ENCODE results near the gene YWHAG.
"Not testable (repeated sequence)": the region's sequence is repeated elsewhere in the genome, so short reads cannot be mapped to it uniquely, and the experiment has no call there.

Gene YWHAG

DNA sequence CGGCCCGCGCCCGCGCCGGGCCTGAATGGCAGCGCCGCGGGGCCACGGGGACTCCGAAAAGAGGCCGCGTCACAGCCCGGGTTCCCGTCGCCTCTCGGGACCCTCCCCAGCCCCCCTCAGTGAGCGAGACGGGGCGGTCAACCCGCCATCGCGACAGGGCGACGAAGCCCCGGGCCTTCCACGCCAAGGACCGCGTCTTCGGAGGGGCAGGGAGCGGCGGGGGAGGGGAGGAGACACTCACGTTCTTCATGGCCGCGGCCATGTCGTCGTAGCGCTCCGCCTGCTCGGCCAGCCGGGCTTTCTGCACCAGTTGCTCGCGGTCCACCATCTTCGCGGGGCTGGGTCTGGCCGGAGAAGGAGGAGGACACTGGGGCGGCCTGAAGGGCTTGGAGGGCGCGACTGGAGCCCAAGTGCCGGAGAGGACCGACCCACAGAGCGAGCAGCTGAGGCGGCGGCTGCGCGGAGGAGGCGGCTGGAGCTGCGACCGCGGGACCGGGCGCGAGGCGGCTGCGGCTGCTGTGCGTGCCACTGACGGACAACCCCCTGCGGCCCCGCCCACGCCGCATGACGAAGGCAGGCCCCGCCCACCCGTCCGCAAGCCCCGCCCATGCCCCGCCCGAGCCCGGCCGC is at the start of gene YWHAG:
Gene YWHAG (minus strand): TSS at position 511 of the 630 bp plus-strand sequence. CDS start 183 bp downstream, at position 328.
- peak; percentile 84 to 85 for DNase-seq

DNA sequence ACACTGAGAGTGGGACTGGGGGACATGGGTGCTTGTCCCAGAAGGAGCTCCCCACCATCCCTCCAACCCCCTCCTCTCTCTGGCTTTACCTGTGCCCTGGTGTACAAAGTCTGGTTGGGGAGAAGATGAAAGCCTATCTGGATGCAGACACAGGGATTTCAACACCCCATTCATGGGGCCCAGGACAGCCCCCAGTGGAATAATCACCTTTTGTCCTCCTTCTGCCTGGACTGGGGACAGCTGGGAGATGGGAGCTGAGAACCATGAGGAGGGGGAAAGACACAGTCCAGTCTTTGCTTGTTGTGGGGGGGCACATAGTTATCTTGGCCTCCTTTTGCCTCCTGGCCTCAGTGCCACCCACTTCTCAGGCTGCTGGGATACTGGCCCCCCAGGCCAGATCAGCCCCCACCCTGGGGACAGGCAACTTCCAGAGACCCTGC is 49.4 kb upstream of the YWHAG start:
- no peak for DNase-seq

DNA sequence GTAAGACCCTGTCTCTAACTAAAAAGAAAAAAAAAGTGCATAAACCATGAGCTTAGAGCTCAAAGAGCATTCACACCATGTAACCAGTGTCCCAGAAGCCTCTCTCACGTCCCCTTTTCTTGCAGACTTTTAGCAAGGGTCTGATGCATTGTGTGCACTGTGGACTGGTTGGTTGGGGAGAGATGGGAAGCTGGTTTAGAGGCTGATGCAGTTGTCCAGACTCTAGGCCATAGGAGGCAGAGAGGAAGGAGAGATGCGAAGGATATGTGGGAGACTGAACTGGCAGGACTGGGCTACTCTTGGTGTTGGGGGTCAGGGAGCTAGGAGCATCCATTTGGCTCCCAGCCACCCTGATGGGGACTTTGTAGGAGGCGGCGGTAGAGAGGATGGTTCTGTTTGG is 48.9 kb upstream of the YWHAG start:
- DNase-seq, result no peak

DNA sequence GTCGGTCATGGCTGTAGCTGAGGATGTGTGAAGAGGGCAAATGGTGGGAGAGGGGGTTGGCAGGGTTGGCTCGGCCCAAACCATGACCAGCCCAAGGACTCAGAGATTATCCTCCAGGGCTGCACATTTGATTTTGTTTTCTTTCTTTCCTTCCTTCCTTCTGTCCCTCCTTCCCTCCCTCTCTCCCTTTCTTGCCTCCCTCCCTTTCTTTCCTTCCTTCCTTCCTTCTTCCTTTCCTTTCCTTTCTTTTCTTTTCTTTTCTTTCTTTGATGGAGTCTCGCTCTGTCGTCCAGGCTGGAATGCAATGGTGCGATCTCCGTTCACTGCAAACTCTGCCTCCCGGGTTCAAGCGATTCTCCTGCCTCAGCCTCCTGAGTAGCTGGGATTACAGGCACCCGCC is 46.9 kb upstream of the YWHAG start:
- DNase-seq, result no peak

DNA sequence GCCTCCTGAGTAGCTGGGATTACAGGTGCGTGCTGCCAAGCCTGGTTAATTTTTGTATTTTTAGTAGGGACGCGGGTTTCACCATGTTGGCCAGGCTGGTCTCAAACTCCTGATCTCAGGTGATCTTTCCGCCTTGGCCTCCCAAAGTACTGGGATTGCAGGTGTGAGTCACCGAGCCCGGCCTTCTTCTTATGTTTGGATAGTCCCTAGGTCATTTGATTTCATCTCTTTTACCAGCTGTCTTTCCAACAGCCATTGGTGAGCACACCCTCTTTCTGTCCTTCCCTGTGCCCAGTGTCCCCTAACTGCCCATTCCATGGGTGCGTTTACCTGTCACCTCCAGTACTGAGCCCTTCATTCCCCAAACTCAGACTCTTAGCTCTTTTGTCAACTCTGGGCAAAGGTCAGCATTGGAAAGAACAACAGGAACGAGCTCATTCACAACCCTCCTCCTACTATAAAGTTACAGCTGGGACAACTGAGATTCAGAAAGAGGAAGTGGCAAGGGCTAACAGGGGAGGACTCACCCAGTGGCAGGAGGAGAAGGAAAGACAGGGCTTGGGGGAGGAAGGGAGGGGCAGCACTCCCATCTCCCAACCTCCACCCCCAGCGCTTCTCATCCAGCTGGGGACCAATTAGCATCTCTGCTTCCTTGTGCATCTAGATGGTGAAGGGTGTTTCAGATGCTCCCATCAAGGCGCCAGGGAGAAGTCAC is 45.1 kb upstream of the YWHAG start:
- DNase-seq, result no peak

DNA sequence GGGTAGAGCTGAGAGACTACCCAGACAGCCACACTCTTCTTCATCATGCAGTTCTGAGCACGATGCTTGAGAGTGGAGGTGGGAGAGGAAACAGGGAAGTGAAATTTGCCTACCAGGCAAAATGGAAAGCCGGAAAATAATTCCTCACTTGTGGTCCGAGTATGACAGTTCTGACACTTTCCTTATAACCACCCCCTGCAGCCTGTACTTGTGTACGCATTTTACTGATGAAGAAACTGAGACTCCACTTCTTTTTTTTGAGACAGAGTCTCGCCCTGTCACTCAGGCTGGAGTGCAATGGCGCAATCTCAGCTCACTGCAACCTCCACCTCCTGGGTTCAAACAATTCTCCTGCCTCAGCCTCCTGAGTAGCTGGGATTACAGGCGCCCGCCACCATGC is 44.3 kb upstream of the YWHAG start:
- DNase-seq, result not testable (repeated sequence)

DNA sequence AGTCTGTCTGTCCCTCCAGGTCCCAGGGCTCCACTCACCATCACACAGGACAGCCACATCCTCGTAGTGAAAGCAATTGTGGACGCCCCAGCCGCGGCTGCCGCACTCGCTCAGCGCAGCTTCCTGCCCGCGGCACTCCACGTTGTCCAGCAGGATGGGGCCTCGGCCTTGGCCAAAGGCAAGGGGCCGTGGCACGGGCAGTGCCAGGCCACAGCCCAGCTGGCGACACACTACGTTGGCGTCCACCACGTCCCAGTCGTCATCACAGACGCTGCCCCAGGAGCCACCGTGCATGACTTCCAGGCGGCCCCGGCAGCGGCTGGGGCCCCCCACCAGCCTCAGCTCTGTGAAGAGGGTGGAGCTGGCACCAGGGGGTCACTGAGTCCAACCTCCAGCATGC is 41.5 kb upstream of the YWHAG start:
- DNase-seq, result no peak

DNA sequence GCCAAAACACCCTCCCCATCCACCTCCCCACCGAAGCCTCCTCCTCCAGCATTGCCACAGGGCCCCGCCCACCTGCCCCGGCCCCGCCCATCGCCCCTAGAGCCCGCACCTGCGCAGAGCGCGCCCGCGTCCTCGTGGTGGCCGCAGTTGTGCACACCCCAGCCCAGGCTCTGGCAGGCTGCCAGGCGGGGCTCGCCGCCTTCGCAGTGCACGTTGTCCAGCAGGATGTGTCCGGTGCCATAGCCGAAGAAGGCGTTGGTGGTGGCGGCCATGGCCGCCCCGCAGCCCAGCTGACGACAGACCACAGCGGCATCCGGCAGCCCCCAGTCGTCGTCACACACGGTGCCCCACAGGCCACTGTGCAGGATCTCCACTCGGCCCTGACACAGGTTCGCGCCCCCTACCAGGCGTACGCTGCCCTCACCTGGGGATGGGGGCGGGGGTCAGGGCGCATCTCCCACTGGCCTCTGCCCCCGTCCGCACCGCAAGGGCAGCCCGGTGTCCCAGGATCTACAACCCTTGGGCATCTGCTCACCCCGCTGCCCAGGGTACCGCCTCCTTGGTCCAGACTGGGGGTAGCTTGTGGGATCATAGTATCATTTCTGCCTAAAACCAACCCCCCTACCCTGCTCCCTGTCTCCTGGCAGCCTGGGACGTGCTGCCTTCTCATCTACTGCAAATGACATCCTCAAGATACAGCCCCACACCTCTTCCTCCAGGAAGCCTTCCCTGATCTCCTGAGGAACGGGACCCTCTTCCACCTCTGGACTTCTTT is 38.8 kb upstream of the YWHAG start:
- DNase-seq, result peak; percentile 84 to 85

DNA sequence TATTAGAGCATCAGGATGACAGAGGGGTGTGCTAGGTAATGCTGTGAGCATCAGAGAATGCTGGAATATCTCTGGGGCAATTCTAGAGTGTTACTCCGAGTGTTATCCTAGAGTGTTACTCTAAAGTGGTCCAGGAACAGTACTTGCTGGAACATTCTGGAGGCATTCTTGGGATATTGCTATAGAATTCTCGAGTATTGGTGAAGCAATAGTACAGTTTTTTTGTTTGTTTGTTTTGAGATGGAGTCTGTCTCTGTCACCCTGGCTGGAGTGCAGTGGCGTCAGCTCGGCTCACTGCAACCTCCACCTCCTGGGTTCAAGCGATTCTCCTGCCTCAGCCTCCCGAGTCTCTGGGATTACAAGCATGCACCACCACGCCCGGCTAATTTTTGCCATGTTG is 38.1 kb upstream of the YWHAG start:
- no peak for DNase-seq

DNA sequence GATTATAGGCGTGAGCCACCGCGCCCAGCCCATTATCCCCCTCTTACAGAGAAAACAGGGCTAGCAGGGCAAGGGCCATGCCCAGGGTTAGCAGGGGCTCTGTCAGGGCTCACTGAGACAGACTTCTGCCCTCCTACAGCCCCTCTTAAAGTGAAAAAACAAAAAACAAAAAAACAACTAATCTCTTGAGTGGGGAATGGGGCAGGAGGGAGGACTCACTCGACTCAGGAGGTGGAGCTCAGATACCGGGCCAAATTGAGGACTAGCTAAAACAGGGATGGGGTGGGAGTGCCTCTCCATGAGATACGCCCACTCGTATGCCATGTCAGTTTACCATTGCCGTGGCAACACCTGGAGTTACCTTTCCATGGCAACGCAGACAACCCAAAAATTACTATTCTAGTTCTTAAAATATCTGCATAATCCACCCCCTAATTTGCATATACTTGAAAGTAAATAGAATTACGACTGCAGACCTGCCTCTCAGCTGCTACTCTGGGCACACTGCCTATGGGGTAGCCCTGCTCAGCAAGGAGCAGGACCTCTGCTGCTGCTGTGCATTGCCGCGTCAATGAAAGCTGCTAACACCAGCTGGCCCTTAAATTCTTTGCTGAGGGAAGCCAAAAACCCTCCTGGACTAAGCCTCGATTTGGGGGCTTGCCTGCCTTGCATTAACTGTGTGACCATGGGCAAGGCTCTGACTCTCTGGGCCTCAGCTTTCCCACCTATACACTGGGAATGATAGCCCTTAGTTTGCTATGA is 37.4 kb upstream of the YWHAG start:
- no peak for DNase-seq

DNA sequence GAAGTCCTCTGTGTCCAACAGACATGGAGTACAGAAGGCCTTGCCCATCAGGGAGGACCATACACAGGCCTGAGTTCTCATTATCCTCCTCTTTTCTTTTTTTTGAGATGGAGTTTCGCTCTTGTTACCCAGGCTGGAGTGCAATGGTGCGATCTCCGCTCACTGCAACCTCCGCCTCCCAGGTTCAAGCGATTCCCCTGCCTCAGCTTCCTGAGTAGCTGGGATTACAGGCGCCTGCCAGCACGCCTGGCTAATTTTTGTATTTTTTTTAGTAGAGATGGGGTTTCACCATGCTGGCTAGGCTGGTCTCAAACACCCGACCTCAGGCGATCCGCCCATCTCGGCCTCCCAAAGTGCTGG is 36.8 kb upstream of the YWHAG start:
- not testable (repeated sequence) for DNase-seq

DNA sequence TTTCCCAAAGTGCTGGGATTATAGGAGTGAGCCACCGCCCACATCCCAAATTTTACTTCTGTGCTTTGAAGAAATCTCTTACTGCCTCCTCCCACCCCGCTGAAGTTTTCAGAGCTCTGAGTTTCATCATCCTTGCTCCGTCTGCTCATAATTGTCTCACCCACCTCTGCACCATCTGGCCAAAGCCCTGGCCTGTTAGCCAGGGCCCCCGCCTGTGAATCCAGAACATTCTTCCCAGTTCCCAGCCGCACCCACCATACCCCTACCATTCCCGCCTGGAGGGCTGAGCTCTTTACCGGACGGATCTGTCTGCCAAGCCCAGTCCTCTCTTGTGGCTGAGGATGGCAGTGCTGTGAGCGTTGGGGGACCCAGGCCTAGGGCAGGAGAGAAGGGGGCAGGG is 36.2 kb upstream of the YWHAG start:
- DNase-seq, result no peak

DNA sequence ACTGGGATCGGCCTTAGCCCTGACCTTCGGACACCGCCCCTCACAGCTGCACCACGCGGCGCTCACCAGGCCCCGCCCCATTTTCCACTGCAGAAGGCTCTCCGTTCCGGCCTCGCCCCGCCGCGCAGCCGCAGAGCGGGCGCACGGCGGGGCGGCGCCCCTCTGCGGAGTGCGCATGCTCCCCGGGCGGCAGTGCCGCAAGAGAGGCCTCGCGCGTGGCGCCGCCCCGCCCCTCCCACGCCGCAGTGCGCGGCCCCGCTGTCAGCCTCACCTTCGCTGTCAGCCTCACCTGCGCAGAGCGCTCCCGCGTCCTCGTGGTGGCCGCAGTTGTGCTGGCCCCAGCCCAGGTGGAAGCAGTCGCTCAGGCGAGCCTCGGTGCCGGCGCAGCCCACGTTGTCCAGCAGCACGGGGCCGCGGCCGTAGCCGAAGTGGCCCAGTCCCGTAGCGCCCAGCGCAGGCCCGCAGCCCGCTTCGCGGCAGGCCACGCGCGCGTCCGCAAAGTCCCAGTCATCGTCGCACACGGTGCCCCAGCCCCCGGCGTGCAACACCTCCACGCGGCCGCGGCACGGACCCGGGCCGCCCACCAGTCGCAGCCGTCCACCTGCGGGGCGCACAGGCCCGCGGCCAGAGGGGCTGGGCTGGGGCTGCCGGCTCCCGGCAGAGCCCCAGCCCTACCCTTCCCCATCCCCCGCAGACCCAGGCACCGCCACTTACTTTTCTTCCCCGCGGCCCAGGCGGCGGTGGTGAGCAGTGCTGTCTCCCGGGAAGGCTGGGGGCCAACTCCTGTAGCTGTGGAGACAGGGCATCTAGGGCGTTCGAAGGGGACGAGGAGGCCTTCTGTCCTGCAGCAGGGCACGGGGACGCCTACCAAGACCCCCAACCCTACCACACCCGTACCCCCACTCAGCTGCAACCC is 34.6 kb upstream of the YWHAG start:
- peak; percentile 86 to 88 for DNase-seq

DNA sequence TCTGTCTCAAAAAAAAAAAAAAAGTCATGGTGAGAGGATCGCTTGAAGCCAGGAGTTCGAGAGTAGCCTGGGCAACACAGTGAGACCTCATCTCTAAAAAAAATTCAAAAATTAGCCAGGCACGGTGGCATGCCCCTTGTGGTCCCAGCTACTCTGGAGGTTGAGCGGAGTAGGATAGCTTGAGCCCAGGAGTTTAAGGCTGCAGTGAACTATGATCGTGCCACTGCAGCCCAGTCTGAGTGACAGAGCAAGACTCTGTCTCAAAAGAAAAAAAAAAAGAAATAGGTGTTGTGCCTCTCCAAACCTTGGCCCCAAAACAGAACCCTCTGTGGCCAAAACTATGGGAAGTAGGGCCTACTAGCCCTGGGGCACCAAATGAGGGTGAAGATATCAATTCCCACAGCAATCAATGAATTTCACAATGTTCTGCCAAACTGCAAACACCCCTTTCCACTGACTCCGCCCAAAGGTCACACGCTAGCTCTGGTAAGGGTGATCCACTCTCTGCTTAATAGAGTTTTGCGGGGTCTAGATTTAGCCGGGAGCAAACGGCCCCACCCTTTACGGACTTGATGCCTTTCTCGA is 33.8 kb upstream of the YWHAG start:
- DNase-seq, result no peak

DNA sequence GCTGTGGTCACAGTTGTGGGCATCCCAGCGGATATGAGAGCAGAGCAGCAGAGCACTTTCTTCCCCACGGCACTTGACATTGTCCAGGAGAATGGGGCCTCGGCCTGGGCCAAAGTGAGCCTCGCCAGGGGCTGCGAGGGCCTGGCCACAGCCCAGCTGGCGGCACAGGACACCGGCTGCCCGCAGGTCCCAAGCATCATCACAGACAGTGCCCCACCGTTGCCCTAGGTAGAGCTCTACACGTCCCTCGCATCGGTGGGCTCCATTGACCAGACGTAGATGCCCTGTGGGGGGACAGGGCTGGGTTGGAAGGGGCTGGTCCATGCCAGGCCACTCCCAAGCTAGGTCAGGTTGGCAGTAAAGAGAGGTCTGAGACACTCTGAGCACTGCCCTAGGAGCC is 31.3 kb upstream of the YWHAG start:
- DNase-seq, result no peak

DNA sequence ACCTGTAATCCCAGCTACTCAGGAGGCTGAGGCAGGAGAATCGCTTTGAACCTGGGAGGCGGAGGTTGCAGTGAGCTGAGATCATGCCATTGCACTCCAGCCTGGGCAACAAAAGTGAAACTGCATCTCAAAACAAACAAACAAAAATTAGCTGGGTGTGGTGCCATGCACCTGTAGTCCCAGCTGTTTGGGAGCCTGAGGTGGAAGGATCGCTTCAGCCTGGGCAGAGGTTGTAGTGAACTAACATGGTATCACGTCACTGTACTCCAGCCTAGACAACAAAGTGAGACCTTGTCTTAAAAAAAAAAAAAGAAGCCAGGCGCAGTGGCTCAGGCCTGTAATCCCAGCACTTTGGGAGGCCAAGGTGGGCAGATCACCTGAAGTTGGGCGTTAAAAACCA is 29.0 kb upstream of the YWHAG start:
- DNase-seq, result not testable (repeated sequence)

DNA sequence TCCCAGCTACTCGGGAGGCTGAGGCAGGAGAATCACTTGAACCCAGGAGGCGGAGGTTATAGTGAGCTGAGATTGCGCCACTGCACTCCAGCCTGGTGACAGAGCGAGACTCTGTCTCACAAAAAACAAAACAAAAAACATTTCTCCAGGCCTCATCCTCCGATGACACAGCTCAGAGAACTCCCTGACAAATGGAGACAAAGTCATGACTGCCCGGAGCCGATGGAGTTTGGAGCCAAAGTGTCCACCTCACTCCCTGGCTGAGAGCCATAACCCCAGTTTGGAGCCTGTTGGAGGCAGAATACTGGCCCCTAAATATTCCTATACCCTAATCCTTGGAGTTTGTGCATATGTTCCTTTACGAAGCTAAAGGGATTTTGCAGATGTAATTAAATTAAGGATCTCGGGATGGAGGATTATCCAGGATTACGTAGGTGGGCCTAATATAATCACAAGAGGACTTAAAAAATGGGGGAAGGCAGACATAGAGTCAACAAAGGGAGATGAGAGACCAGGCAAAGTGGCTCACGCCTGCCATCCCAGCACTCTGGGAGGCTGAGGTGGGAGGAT is 28.0 kb upstream of the YWHAG start:
- no peak for DNase-seq

DNA sequence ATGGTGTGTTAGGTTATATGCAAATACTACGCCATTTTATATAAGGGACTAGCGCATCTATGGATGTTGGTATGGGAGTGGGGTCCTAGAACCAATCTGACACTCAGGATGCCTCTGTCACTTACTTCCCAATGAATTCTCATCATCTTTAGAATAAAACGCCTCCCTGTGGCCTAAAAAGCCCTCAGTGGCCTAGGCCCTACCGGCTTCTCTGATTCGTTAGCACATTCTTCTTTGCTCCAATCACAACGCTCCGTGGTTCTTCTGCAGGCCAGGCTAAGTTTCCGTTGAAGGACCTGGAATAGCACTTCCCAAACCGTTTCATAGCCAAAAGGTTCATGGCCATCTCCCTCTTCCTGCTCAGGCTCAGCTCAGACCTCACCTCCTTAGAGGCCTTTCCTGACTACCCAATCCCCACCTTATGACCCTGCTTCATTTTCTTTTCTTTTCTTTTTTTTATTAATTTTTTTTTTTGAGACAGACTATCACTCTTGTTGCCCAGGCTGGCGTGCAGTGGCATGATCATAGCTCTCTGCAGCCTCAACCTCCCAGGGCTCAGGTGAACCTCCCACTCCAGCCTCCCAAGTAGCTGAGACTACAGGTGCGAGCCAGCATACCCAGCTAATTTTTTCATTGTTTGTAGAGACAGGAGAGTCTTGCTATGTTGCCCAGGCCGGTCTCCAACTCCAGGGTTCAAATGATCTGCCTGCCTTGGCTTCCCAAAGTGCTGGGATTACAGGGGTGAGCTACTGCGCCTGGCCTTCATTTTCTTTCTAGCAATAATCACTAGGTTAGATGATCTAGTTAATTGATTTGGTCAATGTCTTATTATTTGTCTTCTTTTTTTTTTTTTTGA is 24.5 kb upstream of the YWHAG start:
- DNase-seq, result no peak

DNA sequence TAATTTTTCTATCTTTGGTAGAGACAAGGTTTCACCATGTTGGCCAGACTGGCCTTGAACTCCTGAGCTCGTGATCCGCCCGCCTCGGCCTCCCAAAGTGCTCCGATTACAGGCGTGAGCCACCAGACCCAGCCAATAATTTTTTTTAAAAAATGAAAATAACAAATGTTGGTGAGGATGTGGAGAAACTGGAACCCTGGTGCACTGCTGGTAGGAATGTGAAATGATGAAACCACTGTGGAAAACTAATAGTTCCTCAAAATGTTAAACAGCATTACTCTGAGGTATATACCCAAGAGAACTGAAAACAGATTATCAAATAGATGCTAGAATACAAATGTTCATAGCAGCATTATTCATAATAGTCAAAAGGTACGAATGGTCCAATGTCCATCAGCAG is 23.0 kb upstream of the YWHAG start:
- no peak for DNase-seq

DNA sequence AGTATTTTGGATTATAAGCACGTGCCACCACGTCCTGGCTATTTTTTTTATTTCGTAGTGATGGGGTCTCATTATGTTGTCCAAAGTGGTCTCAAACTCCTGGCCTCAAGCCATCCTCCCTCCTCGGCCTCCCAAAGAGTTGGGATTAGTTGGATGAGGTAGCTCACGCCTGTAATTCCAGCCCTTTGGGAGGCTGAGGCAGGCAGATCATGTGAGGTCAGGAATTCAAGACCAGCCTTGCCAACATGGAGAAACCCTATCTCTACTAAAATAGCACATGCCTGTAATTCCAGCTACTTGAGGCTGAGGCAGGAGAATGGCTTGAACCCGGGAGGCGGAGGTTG is 21.8 kb upstream of the YWHAG start:
- no peak for DNase-seq

Data from activated CD4-positive, alpha-beta T cell treated with anti-CD3 and anti-CD28 coated beads, Interleukin-2, amount 50 U/mL, for 4 hours (primary cell).